K562 treated with DMSO at 1 percent for 48 hours (cell line): Measurements from ENCODE around the gene TMEM167B. TPM values are rescaled to one million over a fixed set of nuclear protein-coding genes. Genes with fewer than 3 reads are reported as not detected.

Experiments
- total RNA-seq: library from RNA; unstranded; fragments of 300-600 nt; gene quantifications from 2 replicates; pipeline ENCODE4 v1.2.3, GENCODE V29; 2022; ENCODE audit warnings: low replicate concordance; ENCODE audit errors: extremely low read depth

TMEM167B gene
- total RNA-seq = not detected in 2 replicates

DNA sequence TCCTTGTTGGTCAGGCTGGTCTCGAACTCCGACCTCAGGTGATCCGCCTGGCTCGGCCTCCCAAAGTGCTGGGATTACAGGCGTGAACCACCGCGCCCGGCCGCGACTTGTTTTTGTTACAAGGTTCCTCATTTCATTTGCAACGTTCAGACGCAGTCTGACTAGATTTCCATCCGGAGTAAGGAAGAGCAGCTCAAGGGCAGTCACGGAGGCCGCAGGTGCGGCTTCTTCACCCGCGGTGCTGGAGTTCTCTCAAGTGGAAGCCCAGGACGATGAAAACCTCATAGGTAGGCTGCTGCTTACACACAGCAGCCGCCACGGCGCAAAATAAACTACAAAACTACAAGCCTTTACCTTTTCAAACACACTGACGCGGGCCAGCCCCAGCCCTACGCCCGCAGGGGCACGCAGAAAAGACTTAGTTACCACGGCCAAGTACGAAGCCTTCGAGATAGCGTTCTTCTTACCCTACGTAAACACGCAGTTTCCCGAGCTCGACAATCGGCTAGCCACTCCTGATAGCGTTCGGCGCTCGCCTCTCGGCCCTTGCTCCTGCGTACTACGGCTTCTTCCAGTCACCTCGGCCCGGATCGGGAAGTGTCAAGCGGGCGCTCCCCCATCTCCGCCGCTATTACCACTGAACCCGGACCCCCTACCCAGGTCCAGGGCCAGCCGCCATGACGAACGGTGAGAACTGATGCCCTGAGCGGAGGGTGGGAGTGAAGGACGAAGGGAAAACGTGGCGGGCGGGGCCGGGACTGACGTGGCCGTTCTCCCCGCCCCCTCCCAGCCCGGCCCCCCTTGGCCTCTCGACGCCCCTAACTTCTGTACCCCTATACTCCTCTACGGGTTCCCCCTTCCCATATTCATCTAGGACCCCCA, at the start of gene TMEM167B:
TMEM167B (plus strand) TSS at position 569 of the 882 bp plus-strand sequence; CDS start at position 678, 109 bp downstream.

DNA sequence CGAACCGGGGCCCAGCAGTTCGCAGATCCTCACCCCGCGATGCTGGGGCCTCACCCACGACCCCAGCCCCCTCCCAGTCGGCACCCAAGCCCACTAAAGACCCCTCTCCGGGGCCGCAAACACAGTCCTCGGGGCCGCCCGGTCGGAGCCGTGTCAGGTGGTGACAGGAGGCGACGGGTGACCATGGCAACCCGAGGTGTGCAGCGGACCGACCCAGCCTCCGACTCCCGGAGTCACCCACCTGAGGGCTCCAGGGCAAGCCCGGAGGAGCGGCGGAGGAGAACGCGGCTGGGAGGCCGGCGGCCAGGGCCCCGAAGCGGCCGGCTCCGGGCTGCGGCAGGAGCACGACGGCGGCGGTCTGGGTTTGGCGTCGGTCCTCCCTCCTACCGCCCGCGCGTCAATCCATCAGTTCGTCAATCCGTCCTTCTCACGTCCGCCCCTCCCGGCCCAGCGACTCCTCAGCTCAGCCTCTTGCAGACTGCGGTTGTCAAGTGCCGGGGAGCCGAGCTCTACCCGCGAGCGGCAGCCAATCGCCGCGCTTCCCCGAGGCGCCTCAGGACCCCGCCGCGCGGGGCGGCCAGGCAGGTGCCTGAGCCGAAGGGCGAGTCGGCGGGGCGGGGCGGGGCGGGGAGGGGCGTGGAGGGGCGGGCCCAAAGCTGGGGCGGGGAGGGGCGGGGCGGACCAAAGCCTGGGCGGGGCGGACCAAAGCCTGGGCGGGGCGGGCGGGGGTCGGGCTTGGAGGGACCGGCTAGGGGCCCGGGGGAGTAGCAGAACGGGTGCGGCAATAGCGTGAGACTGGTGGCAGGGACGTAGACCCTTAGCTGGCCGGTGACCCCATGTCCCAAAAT, 48.7 kb upstream of the TMEM167B start, which contains the start of gene WDR47:
WDR47 (minus strand) TSS at position 482 of the 848 bp plus-strand sequence. CDS start 18,590 bp downstream, outside the sequence.

DNA sequence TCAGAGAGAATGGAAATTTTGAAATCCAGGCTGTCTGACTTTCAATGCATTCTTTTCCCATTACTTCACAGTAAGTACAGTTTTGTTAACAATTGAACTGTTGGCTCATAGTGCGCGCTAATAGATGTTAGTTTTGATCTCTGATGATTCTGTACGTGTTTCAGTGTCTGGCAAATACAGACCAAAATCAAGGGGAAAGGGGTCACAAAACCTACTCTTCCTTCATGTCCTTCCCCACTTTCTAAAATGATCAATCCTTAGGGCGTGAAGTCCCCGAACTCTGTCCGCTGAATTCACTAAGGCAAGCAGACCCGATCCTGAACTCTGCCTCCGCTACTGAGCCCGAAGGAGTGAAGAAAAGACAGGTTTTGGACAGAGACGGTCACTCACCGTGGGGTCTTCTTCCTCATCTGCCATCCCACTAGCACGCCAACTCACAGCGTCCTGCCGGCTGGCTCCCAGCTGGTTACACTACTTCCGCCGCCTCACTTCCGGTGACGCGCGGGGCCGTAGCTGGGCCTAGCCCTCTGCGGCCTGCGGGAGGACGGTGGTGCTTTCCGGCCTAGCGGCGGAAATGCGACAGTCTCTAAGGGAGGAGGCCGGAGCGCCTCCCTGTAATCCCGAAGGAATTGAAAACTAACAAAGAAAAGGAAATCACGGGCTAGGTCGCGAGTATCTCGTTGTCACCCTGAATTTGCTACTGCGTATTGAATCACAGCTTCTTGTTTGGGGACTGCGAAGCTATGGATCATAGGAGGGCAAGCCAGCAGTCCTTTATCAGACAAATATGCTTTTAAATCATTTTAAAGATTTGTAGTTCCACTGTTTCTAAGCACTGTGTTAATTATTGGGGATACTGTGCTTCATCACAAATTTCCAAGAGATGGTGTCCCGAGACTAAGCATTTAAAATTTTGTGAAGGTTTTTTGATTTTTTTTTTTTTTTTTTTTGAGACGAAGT, 14.8 kb upstream of the TMEM167B start, which contains the start of gene TAF13:
TAF13 (minus strand) TSS at position 473 of the 960 bp plus-strand sequence; CDS start at position 417, 56 bp downstream.

GRCh38 chr1:109113590-109114341, 23.2 kb downstream of the TMEM167B start, which contains the start of gene ELAPOR1:
ELAPOR1 (plus strand) TSS chr1:109114115; CDS start chr1:109114184, 69 bp downstream.

Other genes with a start within 250 kb of the TMEM167B start
- not detected in 2 replicates for gene AKNAD1, start 233.7 kb upstream of the TMEM167B start, total RNA-seq
- gene GPSM2, start 213.8 kb upstream of the TMEM167B start, total RNA-seq = not detected in 2 replicates
- gene CLCC1, start 127.3 kb upstream of the TMEM167B start, total RNA-seq = not detected in 2 replicates
- not detected in 2 replicates for gene WDR47, start 48.7 kb upstream of the TMEM167B start, total RNA-seq
- not detected in 2 replicates for gene TAF13, start 14.8 kb upstream of the TMEM167B start, total RNA-seq
- gene ELAPOR1, start 23.4 kb downstream of the TMEM167B start, total RNA-seq = not detected in 2 replicates
- gene SARS1, start 123.2 kb downstream of the TMEM167B start, total RNA-seq = 288 TPM in 1 of 2 replicates, not detected in the other
- gene CELSR2, start 158.8 kb downstream of the TMEM167B start, total RNA-seq = not detected in 2 replicates
- not detected in 2 replicates for gene PSRC1, start 192.4 kb downstream of the TMEM167B start, total RNA-seq
- not detected in 2 replicates for gene MYBPHL, start 216.2 kb downstream of the TMEM167B start, total RNA-seq